ENCODE results near the gene FAM174B.
"Not testable (repeated sequence)": the region's sequence is repeated elsewhere in the genome, so short reads cannot be mapped to it uniquely, and the experiment has no call there.

The FAM174B gene

GRCh38 chr15:92614791-92615785 lies 40.5 kb downstream of the FAM174B start:
- peaks cover 6% of the 10 kb centered on the region; the same call in 1 of the 2 replicates for H3K4me1 ChIP-seq (ENCODE audit: insufficient read depth, low read length)
- no peak overlapping the region for H3K27ac ChIP-seq (ENCODE audit: low read length)
- H3K9ac ChIP-seq (ENCODE audit: low read depth, low read length): no peak overlapping the region
- H3K4me3 ChIP-seq (ENCODE audit: low read length): no peak overlapping the region
- H3K27me3 ChIP-seq (ENCODE audit: insufficient read depth, low read length): no peaks in the 10 kb centered on the region
- H3K36me3 ChIP-seq (ENCODE audit: insufficient read depth, low read depth, low read length): peaks cover 5% of the 10 kb centered on the region; the same call in 1 of the 2 replicates
- H3K9me3 ChIP-seq (ENCODE audit: insufficient read depth, low read depth, low read length): no peaks in the 10 kb centered on the region

GRCh38 chr15:92614301-92614700 lies 41.3 kb downstream of the FAM174B start:
- H3K4me3 ChIP-seq (ENCODE audit: low read length): no peak overlapping the region
- H3K27me3 ChIP-seq (ENCODE audit: insufficient read depth, low read length): no peaks in the 10 kb centered on the region
- H3K4me1 ChIP-seq (ENCODE audit: insufficient read depth, low read length): peaks cover 6% of the 10 kb centered on the region; the same call in 1 of the 2 replicates
- H3K27ac ChIP-seq (ENCODE audit: low read length): no peak overlapping the region
- no peak overlapping the region for H3K9ac ChIP-seq (ENCODE audit: low read depth, low read length)
- H3K36me3 ChIP-seq (ENCODE audit: insufficient read depth, low read depth, low read length): peaks cover 5% of the 10 kb centered on the region; the same call in 1 of the 2 replicates
- no peaks in the 10 kb centered on the region for H3K9me3 ChIP-seq (ENCODE audit: insufficient read depth, low read depth, low read length)

- H3K4me1 ChIP-seq (ENCODE audit: insufficient read depth, low read length): peaks cover 6% of the 10 kb centered on the region; the same call in 1 of the 2 replicates
- H3K27me3 ChIP-seq (ENCODE audit: insufficient read depth, low read length): no peaks in the 10 kb centered on the region
- H3K9ac ChIP-seq (ENCODE audit: low read depth, low read length): no peak overlapping the region
- peaks cover 5% of the 10 kb centered on the region; the same call in 1 of the 2 replicates for H3K36me3 ChIP-seq (ENCODE audit: insufficient read depth, low read depth, low read length)
- no peak overlapping the region for H3K4me3 ChIP-seq (ENCODE audit: low read length)
- no peaks in the 10 kb centered on the region for H3K9me3 ChIP-seq (ENCODE audit: insufficient read depth, low read depth, low read length)
- no peak overlapping the region for H3K27ac ChIP-seq (ENCODE audit: low read length)
Measured at GRCh38 chr15:92613841-92614240, 41.7 kb downstream of the FAM174B start.

GRCh38 chr15:92612891-92613290 lies 42.7 kb downstream of the FAM174B start:
- Histone ChIP-seq H3K9ac (ENCODE audit: low read depth, low read length) (no peak overlapping the region), H3K4me1 (ENCODE audit: insufficient read depth, low read length) (peaks cover 6% of the 10 kb centered on the region; the same call in 1 of the 2 replicates), H3K4me3 (ENCODE audit: low read length) (no peak overlapping the region), H3K9me3 (ENCODE audit: insufficient read depth, low read depth, low read length) (no peaks in the 10 kb centered on the region), H3K27ac (ENCODE audit: low read length) (no peak overlapping the region), H3K27me3 (ENCODE audit: insufficient read depth, low read length) (no peaks in the 10 kb centered on the region), H3K36me3 (ENCODE audit: insufficient read depth, low read depth, low read length) (no peaks in the 10 kb centered on the region)

GRCh38 chr15:92611995-92612745 lies 43.4 kb downstream of the FAM174B start:
- Histone ChIP-seq H3K27me3 (ENCODE audit: insufficient read depth, low read length) (no peaks in the 10 kb centered on the region), H3K4me1 (ENCODE audit: insufficient read depth, low read length) (peaks cover under 1% of the 10 kb centered on the region; the same call in 1 of the 2 replicates), H3K36me3 (ENCODE audit: insufficient read depth, low read depth, low read length) (no peaks in the 10 kb centered on the region), H3K27ac (ENCODE audit: low read length) (no peak overlapping the region), H3K9ac (ENCODE audit: low read depth, low read length) (no peak overlapping the region), H3K4me3 (ENCODE audit: low read length) (no peak overlapping the region), H3K9me3 (ENCODE audit: insufficient read depth, low read depth, low read length) (no peaks in the 10 kb centered on the region)

- no peak overlapping the region for H3K27ac ChIP-seq (ENCODE audit: low read length)
- H3K4me1 ChIP-seq (ENCODE audit: insufficient read depth, low read length): no peaks in the 10 kb centered on the region
- no peak overlapping the region for H3K9ac ChIP-seq (ENCODE audit: low read depth, low read length)
- H3K4me3 ChIP-seq (ENCODE audit: low read length): no peak overlapping the region
- no peaks in the 10 kb centered on the region for H3K9me3 ChIP-seq (ENCODE audit: insufficient read depth, low read depth, low read length)
- no peaks in the 10 kb centered on the region for H3K27me3 ChIP-seq (ENCODE audit: insufficient read depth, low read length)
- no peaks in the 10 kb centered on the region for H3K36me3 ChIP-seq (ENCODE audit: insufficient read depth, low read depth, low read length)
Measured at GRCh38 chr15:92611150-92611549, 44.4 kb downstream of the FAM174B start.

- Histone ChIP-seq H3K27ac (ENCODE audit: low read length) (no peak overlapping the region), H3K9ac (ENCODE audit: low read depth, low read length) (no peak overlapping the region), H3K27me3 (ENCODE audit: insufficient read depth, low read length) (no peaks in the 10 kb centered on the region), H3K9me3 (ENCODE audit: insufficient read depth, low read depth, low read length) (no peaks in the 10 kb centered on the region), H3K36me3 (ENCODE audit: insufficient read depth, low read depth, low read length) (no peaks in the 10 kb centered on the region), H3K4me1 (ENCODE audit: insufficient read depth, low read length) (no peaks in the 10 kb centered on the region), H3K4me3 (ENCODE audit: low read length) (no peak overlapping the region)
Measured at GRCh38 chr15:92610101-92610520, 45.5 kb downstream of the FAM174B start.

- Histone ChIP-seq H3K36me3 (ENCODE audit: insufficient read depth, low read depth, low read length) (no peaks in the 10 kb centered on the region), H3K4me3 (ENCODE audit: low read length) (no peak overlapping the region), H3K27me3 (ENCODE audit: insufficient read depth, low read length) (no peaks in the 10 kb centered on the region), H3K27ac (ENCODE audit: low read length) (no peak overlapping the region), H3K9ac (ENCODE audit: low read depth, low read length) (no peak overlapping the region), H3K9me3 (ENCODE audit: insufficient read depth, low read depth, low read length) (no peaks in the 10 kb centered on the region), H3K4me1 (ENCODE audit: insufficient read depth, low read length) (no peaks in the 10 kb centered on the region)
Measured at GRCh38 chr15:92608866-92609700, 46.5 kb downstream of the FAM174B start.

GRCh38 chr15:92606836-92607150 lies 48.8 kb downstream of the FAM174B start:
- not testable (repeated sequence) for H3K4me3 ChIP-seq (ENCODE audit: low read length); H3K9ac ChIP-seq (ENCODE audit: low read depth, low read length); H3K9me3 ChIP-seq (ENCODE audit: insufficient read depth, low read depth, low read length)

GRCh38 chr15:92606126-92606835 lies 49.3 kb downstream of the FAM174B start:
- no peaks in the 10 kb centered on the region for H3K4me1 ChIP-seq (ENCODE audit: insufficient read depth, low read length)
- H3K9me3 ChIP-seq (ENCODE audit: insufficient read depth, low read depth, low read length): no peaks in the 10 kb centered on the region
- H3K4me3 ChIP-seq (ENCODE audit: low read length): no peak overlapping the region
- no peak overlapping the region for H3K9ac ChIP-seq (ENCODE audit: low read depth, low read length)
- no peaks in the 10 kb centered on the region for H3K36me3 ChIP-seq (ENCODE audit: insufficient read depth, low read depth, low read length)
- H3K27ac ChIP-seq (ENCODE audit: low read length): no peak overlapping the region
- H3K27me3 ChIP-seq (ENCODE audit: insufficient read depth, low read length): no peaks in the 10 kb centered on the region

More at GRCh38 chr15:92606836-92607150, 48.8 kb downstream of the FAM174B start:
- H3K4me1 ChIP-seq (ENCODE audit: insufficient read depth, low read length); H3K27ac ChIP-seq (ENCODE audit: low read length); H3K36me3 ChIP-seq (ENCODE audit: insufficient read depth, low read depth, low read length); H3K27me3 ChIP-seq (ENCODE audit: insufficient read depth, low read length): not testable (repeated sequence)

Data from iPS-20b (cell line).